Fibroblast of the aortic adventitia (primary cell): Measurements from ENCODE around the gene METTL27. TPM values are rescaled to one million over a fixed set of nuclear protein-coding genes. Genes with fewer than 3 reads are reported as not detected.

Experiments
- DNase-seq: peaks from one replicate; pipeline ENCODE4 v3.0.0-alpha.2; 2010; ENCODE audit warnings: low read depth
- H3K4me3 ChIP-seq: 2 replicates; pipeline ENCODE4 v1.5.1; 2011; ENCODE audit warnings: low read depth, mild to moderate bottlenecking, control low read depth, low read length, moderate library complexity
- CTCF ChIP-seq: IDR thresholded peaks from 2 replicates; pipeline ENCODE4 v1.5.1; 2011; ENCODE audit warnings: mild to moderate bottlenecking, low read length, control low read depth, inconsistent platforms; ENCODE audit not compliant: insufficient read depth
- total RNA-seq: library from RNA; depleted of rRNA; stranded (reverse); fragments of >200 nt; gene quantifications from 2 replicates; pipeline ENCODE4 v1.2.3, GENCODE V29; 2012; ENCODE audit warnings: low replicate concordance

The METTL27 gene
- total RNA-seq = 6.1 and 10.7 TPM in 2 replicates

GRCh38 chr7:73842067-73842976, at the start of gene METTL27:
METTL27 (minus strand) TSS chr7:73842516; CDS start chr7:73842140, 376 bp downstream.
- H3K4me3 ChIP-seq = peak within 1 kb of the TSS; percentile 77
- TF ChIP-seq CTCF = no peak
- DNase-seq = peak; percentile 90

GRCh38 chr7:73891178-73891885, 49.0 kb upstream of the METTL27 start:
- no peak overlapping the region for H3K4me3 ChIP-seq
- DNase-seq = no peak
- no peak for TF ChIP-seq CTCF

GRCh38 chr7:73890555-73891147, 48.3 kb upstream of the METTL27 start:
- TF ChIP-seq CTCF = no peak
- DNase-seq = no peak
- H3K4me3 ChIP-seq = no peak overlapping the region

- DNase-seq = no peak
- no peak overlapping the region for H3K4me3 ChIP-seq
- TF ChIP-seq CTCF = no peak
Measured at GRCh38 chr7:73888959-73889358, 46.6 kb upstream of the METTL27 start.

GRCh38 chr7:73887762-73888161, 45.4 kb upstream of the METTL27 start:
- no peak for TF ChIP-seq CTCF
- no peak for DNase-seq
- no peak overlapping the region for H3K4me3 ChIP-seq

GRCh38 chr7:73885975-73886798, 43.9 kb upstream of the METTL27 start:
- no peak for TF ChIP-seq CTCF
- peak; percentile 84 for DNase-seq
- H3K4me3 ChIP-seq = no peak overlapping the region
